ENCODE results near the gene CENPB. TPM values are rescaled to one million over a fixed set of nuclear protein-coding genes. Genes with fewer than 3 reads are reported as not detected.

The CENPB gene
- polyA plus RNA-seq, 1 donor (not counting 4 experiments of a cell fraction or from before 2014, with no cell fraction given), result 18.1 TPM

DNA sequence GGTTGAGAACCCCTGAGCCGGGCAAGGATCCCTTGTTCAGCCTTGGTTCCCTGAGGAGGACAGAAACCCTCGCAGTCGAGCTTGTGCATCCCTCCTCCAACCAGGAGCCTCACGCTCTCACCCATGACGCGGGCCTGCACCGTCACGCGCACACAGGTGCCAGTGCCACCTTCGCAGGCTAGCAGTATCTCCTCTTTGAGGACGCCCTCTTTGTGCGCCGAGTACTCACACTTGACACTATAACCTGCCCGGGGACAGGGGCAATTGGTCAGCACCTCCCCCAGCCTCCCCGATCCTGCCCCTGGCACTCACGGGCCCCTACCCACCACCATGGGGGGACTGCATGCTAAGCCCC, 32.3 kb downstream of the CENPB start:
- Histone ChIP-seq H3K27me3 (ENCODE audit: control insufficient read depth, extremely low read depth, insufficient read depth, low read length) (peaks cover 22% of the 10 kb centered on the region), H3K4me2 (ENCODE audit: control insufficient read depth, extremely low read depth, insufficient read depth, low read depth, low read length) (no peak overlapping the region), H2AFZ (ENCODE audit: control insufficient read depth, low read length) (no peak overlapping the region), H3K27ac (ENCODE audit: control insufficient read depth, insufficient read depth, low read length) (no peak overlapping the region), H3K4me3 (ENCODE audit: control insufficient read depth in 2 of 3, extremely low read depth in 1 of 3, insufficient read depth in 2 of 3, low read depth in 1 of 3, low read length in 3 of 3) (no peak overlapping the region), H3K79me2 (ENCODE audit: control insufficient read depth, insufficient read depth, low read length) (no peaks in the 10 kb centered on the region), H3K36me3 (ENCODE audit: control insufficient read depth in 2 of 2, extremely low read depth in 1 of 2, insufficient read depth in 2 of 2, low read length in 2 of 2) (peaks cover 0 to 10% of the 10 kb centered on the region in 2 experiments), H3K9me1 (ENCODE audit: control insufficient read depth, extremely low read depth, insufficient read depth, low read length) (no peaks in the 10 kb centered on the region), H4K20me1 (ENCODE audit: control insufficient read depth, extremely low read depth, insufficient read depth, low read length) (peaks cover 7% of the 10 kb centered on the region), H3K9ac (ENCODE audit: control insufficient read depth, extremely low read depth, insufficient read depth, low read length) (no peak overlapping the region), H3K9me3 (ENCODE audit: control insufficient read depth, low read depth, low read length) (no peaks in the 10 kb centered on the region), H3K4me1 (ENCODE audit: control insufficient read depth, extremely low read depth, insufficient read depth, low read length) (peaks cover 16% of the 10 kb centered on the region)
- dilution Hi-C loops (cut with MboI; ENCODE audit: extremely low pct_ligation_motif_present, low sequenced_read_pairs), result no loop called here
- no peak for TF ChIP-seq CTCF (optimal IDR thresholded peaks at IDR 0.05 in 1 of 3, IDR thresholded peaks at IDR 0.05 in 1 of 3, conservative IDR thresholded peaks at IDR 0.05 in 1 of 3; ENCODE audit: extremely low read depth in 1 of 3, insufficient read depth in 2 of 3, low read length in 3 of 3)
- TF ChIP-seq EZH2 (IDR thresholded peaks at IDR 0.05; ENCODE audit: low read length), result no peak
- DNase-seq (ENCODE audit: low read depth, low spot score) (no peak), FAIRE-seq (no peak)

GRCh38 chr20:3753501-3754275, 32.9 kb downstream of the CENPB start:
- no peak overlapping the region for H3K4me3 ChIP-seq (ENCODE audit: control insufficient read depth in 2 of 3, extremely low read depth in 1 of 3, insufficient read depth in 2 of 3, low read depth in 1 of 3, low read length in 3 of 3)
- FAIRE-seq, result no peak
- H3K36me3 ChIP-seq (ENCODE audit: control insufficient read depth in 2 of 2, extremely low read depth in 1 of 2, insufficient read depth in 2 of 2, low read length in 2 of 2), result peaks cover 0 to 10% of the 10 kb centered on the region in 2 experiments
- peaks cover 28% of the 10 kb centered on the region for H3K27me3 ChIP-seq (ENCODE audit: control insufficient read depth, extremely low read depth, insufficient read depth, low read length)
- peaks cover 16% of the 10 kb centered on the region for H3K4me1 ChIP-seq (ENCODE audit: control insufficient read depth, extremely low read depth, insufficient read depth, low read length)
- no peak overlapping the region for H3K4me2 ChIP-seq (ENCODE audit: control insufficient read depth, extremely low read depth, insufficient read depth, low read depth, low read length)
- H3K79me2 ChIP-seq (ENCODE audit: control insufficient read depth, insufficient read depth, low read length), result no peaks in the 10 kb centered on the region
- H3K9me3 ChIP-seq (ENCODE audit: control insufficient read depth, low read depth, low read length), result no peaks in the 10 kb centered on the region
- TF ChIP-seq CTCF (optimal IDR thresholded peaks at IDR 0.05 in 1 of 3, IDR thresholded peaks at IDR 0.05 in 1 of 3, conservative IDR thresholded peaks at IDR 0.05 in 1 of 3; ENCODE audit: extremely low read depth in 1 of 3, insufficient read depth in 2 of 3, low read length in 3 of 3), result no peak
- no peak for TF ChIP-seq EZH2 (IDR thresholded peaks at IDR 0.05; ENCODE audit: low read length)
- no peak overlapping the region for H3K9ac ChIP-seq (ENCODE audit: control insufficient read depth, extremely low read depth, insufficient read depth, low read length)
- dilution Hi-C loops (cut with MboI; ENCODE audit: extremely low pct_ligation_motif_present, low sequenced_read_pairs), result no loop called here
- no peak for DNase-seq (ENCODE audit: low read depth, low spot score)
- no peak overlapping the region for H2AFZ ChIP-seq (ENCODE audit: control insufficient read depth, low read length)
- no peak overlapping the region for H3K27ac ChIP-seq (ENCODE audit: control insufficient read depth, insufficient read depth, low read length)
- peaks cover 7% of the 10 kb centered on the region for H4K20me1 ChIP-seq (ENCODE audit: control insufficient read depth, extremely low read depth, insufficient read depth, low read length)
- H3K9me1 ChIP-seq (ENCODE audit: control insufficient read depth, extremely low read depth, insufficient read depth, low read length), result no peaks in the 10 kb centered on the region

Measured in keratinocyte (primary cell).